Measurements from ENCODE around the gene ARHGAP15. TPM values are rescaled to one million over a fixed set of nuclear protein-coding genes. Genes with fewer than 3 reads are reported as not detected.

The ARHGAP15 gene
- polyA plus RNA-seq, 1 experiment, result not detected

- H3K27me3 ChIP-seq (ENCODE audit: control insufficient read depth, insufficient read depth, low read length), result no peaks in the 10 kb centered on the region; the same call in 1 of the 2 replicates
- H3K4me3 ChIP-seq (ENCODE audit: low read depth, low read length), result no peak overlapping the region
- DNase-seq (ENCODE audit: low read depth), result no peak
- ChIA-PET CTCF (interaction anchor here (1.3 kb wide), 1 partner anchor 26 kb away, joined by 3 read pairs; no protein-coding TSS in a partner anchor), POLR2A (no interaction called here)
- no peak for TF ChIP-seq CTCF (IDR thresholded peaks at IDR 0.05; ENCODE audit: insufficient read depth, low read depth, low read length)
- H3K36me3 ChIP-seq (ENCODE audit: control insufficient read depth, insufficient read depth, low read length), result no peaks in the 10 kb centered on the region
Measured at GRCh38 chr2:143177096-143177786, 48.0 kb downstream of the ARHGAP15 start.

DNA sequence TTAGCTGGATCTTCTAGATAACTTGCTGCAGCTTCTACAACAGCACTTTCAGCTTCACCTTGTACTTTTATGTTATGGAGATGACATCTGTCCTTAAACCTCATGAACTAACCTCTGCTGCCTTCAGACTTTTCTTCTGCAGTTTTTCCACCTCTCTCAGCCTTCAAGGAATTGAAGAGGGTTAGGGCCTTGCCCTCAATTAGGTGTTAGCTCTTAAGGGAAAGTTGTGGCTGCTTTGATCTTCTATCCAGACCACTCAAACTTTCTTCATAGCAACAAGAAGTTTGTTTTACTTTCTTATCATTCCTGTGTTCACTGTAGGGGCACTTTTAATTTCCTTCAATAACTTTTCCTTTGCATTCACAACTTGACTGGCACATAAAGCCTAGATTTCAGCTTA is 52.3 kb downstream of the ARHGAP15 start:
- POLR2A ChIA-PET, result interaction anchor here (0.6 kb wide), 1 partner anchor 10 kb away, joined by 3 read pairs; no protein-coding TSS in a partner anchor

DNA sequence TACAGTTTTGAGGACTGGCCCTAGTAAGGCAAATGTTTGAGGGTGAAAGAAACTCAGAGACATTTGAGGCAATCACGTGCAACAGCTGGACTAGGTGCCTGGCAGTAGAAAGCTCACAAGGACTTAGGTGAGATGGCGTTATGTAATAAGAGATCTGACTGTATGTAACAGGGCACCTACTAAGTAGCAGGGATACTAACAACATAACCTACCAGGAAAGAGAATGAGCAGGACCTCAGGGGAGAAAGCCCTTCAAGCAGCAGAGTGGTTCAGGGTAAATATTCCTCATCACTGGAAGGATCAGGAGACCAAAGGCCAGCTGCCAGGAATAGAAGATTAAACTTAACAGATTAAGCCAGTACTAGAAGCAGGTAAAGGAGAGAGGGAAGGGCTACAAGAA is 53.4 kb downstream of the ARHGAP15 start:
- Histone ChIP-seq H3K36me3 (ENCODE audit: control insufficient read depth, insufficient read depth, low read length) (no peaks in the 10 kb centered on the region), H3K4me3 (ENCODE audit: low read depth, low read length) (no peak overlapping the region), H3K27me3 (ENCODE audit: control insufficient read depth, insufficient read depth, low read length) (no peaks in the 10 kb centered on the region)
- ChIA-PET POLR2A (no interaction called here), CTCF (no interaction called here)
- TF ChIP-seq CTCF (IDR thresholded peaks at IDR 0.05; ENCODE audit: insufficient read depth, low read depth, low read length), result no peak
- DNase-seq (ENCODE audit: low read depth), result no peak

More for the DNA sequence above, 52.3 kb downstream of the ARHGAP15 start:
- no peaks in the 10 kb centered on the region for H3K36me3 ChIP-seq (ENCODE audit: control insufficient read depth, insufficient read depth, low read length)
- no peaks in the 10 kb centered on the region for H3K27me3 ChIP-seq (ENCODE audit: control insufficient read depth, insufficient read depth, low read length)
- H3K4me3 ChIP-seq (ENCODE audit: low read depth, low read length), result no peak overlapping the region
- CTCF ChIA-PET, result interaction anchor here (0.5 kb wide), 1 partner anchor 104 kb away, joined by 3 read pairs; no protein-coding TSS in a partner anchor
- no peak for TF ChIP-seq CTCF (IDR thresholded peaks at IDR 0.05; ENCODE audit: insufficient read depth, low read depth, low read length)
- DNase-seq (ENCODE audit: low read depth), result no peak

GRCh38 chr2:143183804-143184463 is 54.7 kb downstream of the ARHGAP15 start:
- Histone ChIP-seq H3K36me3 (ENCODE audit: control insufficient read depth, insufficient read depth, low read length) (no peaks in the 10 kb centered on the region), H3K27me3 (ENCODE audit: control insufficient read depth, insufficient read depth, low read length) (no peaks in the 10 kb centered on the region), H3K4me3 (ENCODE audit: low read depth, low read length) (no peak overlapping the region)
- no peak for TF ChIP-seq CTCF (IDR thresholded peaks at IDR 0.05; ENCODE audit: insufficient read depth, low read depth, low read length)
- POLR2A ChIA-PET, result no interaction called here
- CTCF ChIA-PET, result no interaction called here
- DNase-seq (ENCODE audit: low read depth), result no peak

DNA sequence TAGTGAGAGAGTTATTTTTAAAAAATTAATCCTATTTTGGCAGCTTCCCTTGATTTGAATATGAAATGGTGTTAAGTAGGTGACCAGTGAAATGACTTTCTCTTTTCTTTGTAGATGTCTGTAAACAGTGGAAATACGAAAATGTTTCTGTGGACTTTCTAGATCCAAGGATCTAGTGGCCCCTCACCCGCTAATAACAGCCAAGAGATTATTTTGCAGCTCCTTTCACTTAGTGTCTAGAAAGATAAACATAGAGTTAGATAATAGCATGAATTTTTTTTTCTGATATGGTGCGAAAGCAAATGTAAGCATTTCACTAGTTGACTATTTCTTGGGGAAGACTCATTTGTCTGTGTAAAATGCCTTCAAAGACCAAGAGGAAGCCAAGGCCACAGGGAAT is 57.7 kb downstream of the ARHGAP15 start:
- no peak for TF ChIP-seq CTCF (IDR thresholded peaks at IDR 0.05; ENCODE audit: insufficient read depth, low read depth, low read length)
- POLR2A ChIA-PET, result no interaction called here
- H3K27me3 ChIP-seq (ENCODE audit: control insufficient read depth, insufficient read depth, low read length), result no peaks in the 10 kb centered on the region
- CTCF ChIA-PET, result no interaction called here
- no peak for DNase-seq (ENCODE audit: low read depth)
- no peaks in the 10 kb centered on the region for H3K36me3 ChIP-seq (ENCODE audit: control insufficient read depth, insufficient read depth, low read length)
- H3K4me3 ChIP-seq (ENCODE audit: low read depth, low read length), result no peak overlapping the region
